SU-DHL-6 (cell line): ENCODE measurements around the gene CELSR3.

Experiments
- H2AFZ ChIP-seq: fragments of 200-600 bp; sonication (generic); 2 replicates; pipeline ENCODE4 v1.6.1; 2014; ENCODE audit warnings: low read depth, mild to moderate bottlenecking, moderate library complexity, mixed read lengths, antibody characterized with exemption, low read length; ENCODE audit not compliant: severe bottlenecking
- H3F3A ChIP-seq: fragments of 200-600 bp; shearing (Covaris generic); 2 replicates; pipeline ENCODE4 v1.6.0; 2016; ENCODE audit warnings: antibody characterized with exemption, mild to moderate bottlenecking; ENCODE audit not compliant: insufficient read depth
- H3K27ac ChIP-seq: fragments of 200-600 bp; sonication (generic); 2 replicates; pipeline ENCODE4 v1.5.1; 2016; ENCODE audit warnings: low read depth, mild to moderate bottlenecking, low read length, moderate library complexity, mixed read lengths
- H3K27me3 ChIP-seq: fragments of 200-600 bp; sonication (generic), shearing (Covaris generic); 2 replicates; pipeline ENCODE4 v1.6.0; 2014; ENCODE audit warnings: mild to moderate bottlenecking, low read length
- H3K36me3 ChIP-seq: fragments of 200-600 bp; sonication (generic); 2 replicates; pipeline ENCODE4 v1.6.1; 2014; ENCODE audit warnings: mild to moderate bottlenecking, low read length, mixed read lengths
- H3K4me2 ChIP-seq: fragments of 300-600, 200-600 bp; shearing (Covaris generic), sonication (generic); 2 replicates; pipeline ENCODE4 v1.6.0; 2014; ENCODE audit warnings: low read length, low read depth, mild to moderate bottlenecking; ENCODE audit not compliant: poor library complexity, severe bottlenecking
- H3K4me3 ChIP-seq: fragments of 200-600 bp; sonication (generic); 2 replicates; pipeline ENCODE4 v1.5.1; 2014; ENCODE audit warnings: antibody characterized with exemption, low read length, mild to moderate bottlenecking, mixed read lengths; ENCODE audit not compliant: insufficient read depth, poor library complexity, severe bottlenecking
- H3K79me2 ChIP-seq: fragments of 200-600 bp; sonication (generic); 2 replicates; pipeline ENCODE4 v1.6.1; 2014; ENCODE audit warnings: mild to moderate bottlenecking, low read length, moderate library complexity; ENCODE audit not compliant: insufficient read depth
- H3K9ac ChIP-seq: fragments of 200-600 bp; sonication (generic); 2 replicates; pipeline ENCODE4 v1.7.0; 2014; ENCODE audit warnings: mild to moderate bottlenecking, low read length
- H3K9me2 ChIP-seq: fragments of 200-600 bp; sonication (generic); replicated peaks from 2 replicates; pipeline ENCODE4 v1.6.1; 2014; ENCODE audit warnings: low read length; ENCODE audit not compliant: insufficient read depth
- H3K9me3 ChIP-seq: fragments of 200-600 bp; sonication (generic); 2 replicates; pipeline ENCODE4 v1.6.1; 2014; ENCODE audit warnings: low read length, mixed read lengths; ENCODE audit not compliant: insufficient read depth
- H4K20me1 ChIP-seq: fragments of 200-600 bp; sonication (generic); 2 replicates; pipeline ENCODE4 v1.6.1; 2014; ENCODE audit warnings: low read depth, mild to moderate bottlenecking, antibody characterized with exemption, low read length, moderate library complexity, mixed read lengths
- CTCF ChIP-seq: fragments of 200-600 bp; sonication (generic); IDR thresholded peaks from one replicate; pipeline ENCODE4 v1.5.1; 2017; ENCODE audit warnings: antibody characterized with exemption, mild to moderate bottlenecking, low read length, moderate library complexity; ENCODE audit not compliant: insufficient read depth, poor library complexity, severe bottlenecking
- EZH2phosphoT487 ChIP-seq: fragments of 200-600 bp; sonication (generic), shearing (Covaris generic); conservative IDR thresholded peaks from 2 replicates; pipeline ENCODE4 v1.6.1; 2018; ENCODE audit warnings: mild to moderate bottlenecking, antibody characterized with exemption, low read length, moderate library complexity, mixed read lengths

CELSR3 gene

DNA sequence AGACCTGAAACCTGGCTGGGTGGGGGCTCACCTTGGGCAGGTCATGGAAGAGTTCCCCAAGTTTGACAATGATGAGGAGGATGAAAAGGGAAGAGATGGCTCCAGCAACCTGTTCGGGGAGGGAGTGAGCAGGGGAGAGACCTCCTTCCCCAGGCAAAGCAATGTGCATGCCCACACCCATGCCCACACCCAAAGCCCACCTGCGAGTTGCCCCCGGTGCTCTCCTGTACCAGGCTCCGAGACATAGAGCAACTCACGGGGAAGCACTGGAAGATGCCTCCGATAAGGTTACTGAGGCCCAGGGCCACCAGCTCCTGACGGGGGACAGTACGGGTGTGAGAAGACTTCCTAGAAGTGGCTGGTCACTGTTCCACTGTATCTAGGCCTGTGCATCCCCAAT, 32.3 kb downstream of the CELSR3 start:
- H3K36me3 ChIP-seq = no peaks in the 10 kb centered on the region
- no peaks in the 10 kb centered on the region for H4K20me1 ChIP-seq
- no peaks in the 10 kb centered on the region for H3K9me2 ChIP-seq
- no peaks in the 10 kb centered on the region for H3F3A ChIP-seq
- H3K4me2 ChIP-seq = no peak overlapping the region
- no peaks in the 10 kb centered on the region for H3K79me2 ChIP-seq
- TF ChIP-seq CTCF (no peak), EZH2phosphoT487 (no peak)
- H3K9me3 ChIP-seq = no peaks in the 10 kb centered on the region
- H3K27me3 ChIP-seq = no peaks in the 10 kb centered on the region
- no peak overlapping the region for H3K27ac ChIP-seq
- H3K4me3 ChIP-seq = no peak overlapping the region
- no peak overlapping the region for H3K9ac ChIP-seq
- H2AFZ ChIP-seq = no peak overlapping the region

DNA sequence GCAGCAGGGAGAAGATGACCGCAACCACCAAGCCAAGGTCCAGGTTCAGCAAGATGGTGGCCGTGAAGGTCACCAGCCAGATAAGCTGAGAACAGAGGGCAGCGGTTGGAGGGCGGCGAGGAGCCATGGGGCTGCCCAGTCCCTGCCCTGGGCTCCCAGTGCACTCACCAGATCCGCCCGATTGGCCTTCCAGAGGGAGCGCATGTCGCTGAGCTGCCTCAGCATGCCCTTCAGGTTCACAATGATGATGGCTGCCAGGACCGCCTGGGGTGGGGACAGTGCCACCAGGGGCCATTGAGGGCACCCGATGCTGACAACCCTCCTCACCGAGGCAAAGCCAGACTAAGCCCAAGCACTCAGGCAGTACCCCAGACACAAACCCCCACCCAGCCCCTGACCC, 32.8 kb downstream of the CELSR3 start:
- Histone ChIP-seq H3F3A (no peaks in the 10 kb centered on the region), H3K27ac (no peak overlapping the region), H3K9ac (no peak overlapping the region), H3K27me3 (no peaks in the 10 kb centered on the region), H2AFZ (no peak overlapping the region), H3K4me2 (no peak overlapping the region), H3K4me3 (no peak overlapping the region), H3K9me2 (no peaks in the 10 kb centered on the region), H3K36me3 (no peaks in the 10 kb centered on the region), H4K20me1 (no peaks in the 10 kb centered on the region), H3K79me2 (no peaks in the 10 kb centered on the region), H3K9me3 (no peaks in the 10 kb centered on the region)
- TF ChIP-seq CTCF (no peak), EZH2phosphoT487 (no peak)

DNA sequence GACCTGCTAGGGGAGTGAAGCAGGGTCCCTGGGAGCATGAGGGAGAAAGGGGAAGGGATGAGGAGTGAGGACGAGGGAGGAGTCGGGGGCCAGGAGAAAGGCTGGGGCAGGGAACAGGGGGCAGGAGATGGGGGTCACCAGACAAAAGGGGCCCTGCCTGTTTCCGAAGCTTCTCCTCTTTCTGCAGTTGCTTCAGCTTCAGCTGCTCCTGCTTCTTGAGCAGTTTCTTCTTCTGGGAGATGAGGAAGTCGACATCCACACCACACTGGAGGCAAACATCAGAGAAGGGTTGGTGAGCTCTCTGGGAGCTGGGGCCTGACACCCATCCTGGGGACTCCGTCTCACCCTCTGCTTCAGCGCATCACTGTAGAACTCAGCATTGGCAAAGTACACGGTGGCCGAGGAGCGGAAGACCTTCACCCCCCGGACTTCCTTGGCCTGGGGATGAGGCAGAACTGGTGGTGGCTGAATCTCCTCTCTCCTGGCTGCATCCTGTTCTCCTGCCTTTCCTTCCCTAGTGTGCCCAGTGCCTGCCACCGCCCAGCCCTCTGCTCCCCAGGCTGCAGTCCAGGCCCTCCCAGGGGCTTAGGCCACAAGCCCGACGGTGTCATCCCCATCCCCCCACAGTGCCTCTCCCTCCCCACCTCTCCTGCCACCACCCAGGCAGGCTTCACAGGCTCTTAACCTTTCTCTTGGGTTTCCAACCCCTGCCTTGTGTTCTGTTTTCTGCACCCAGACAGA, 34.2 kb downstream of the CELSR3 start:
- Histone ChIP-seq H3K4me3 (no peak overlapping the region), H3K9me3 (no peaks in the 10 kb centered on the region), H3K27ac (no peak overlapping the region), H3K79me2 (no peaks in the 10 kb centered on the region), H3K36me3 (no peaks in the 10 kb centered on the region), H4K20me1 (no peaks in the 10 kb centered on the region), H2AFZ (no peak overlapping the region), H3K9ac (no peak overlapping the region), H3K9me2 (no peaks in the 10 kb centered on the region), H3K27me3 (no peaks in the 10 kb centered on the region), H3K4me2 (no peak overlapping the region), H3F3A (no peaks in the 10 kb centered on the region)
- no peak for TF ChIP-seq CTCF
- no peak for TF ChIP-seq EZH2phosphoT487
